GM12892 (cell line): Measurements from ENCODE around the gene KIAA1671.

Experiments
- POLR2A ChIP-seq: IDR thresholded peaks from 2 replicates; pipeline ENCODE4 v1.6.1; 2011; ENCODE audit warnings: low read depth, low read length, control low read depth
- POLR2AphosphoS5 ChIP-seq: IDR thresholded peaks from 2 replicates; pipeline ENCODE4 v1.6.1; 2011; ENCODE audit warnings: low read depth, low read length, control low read depth

DNA sequence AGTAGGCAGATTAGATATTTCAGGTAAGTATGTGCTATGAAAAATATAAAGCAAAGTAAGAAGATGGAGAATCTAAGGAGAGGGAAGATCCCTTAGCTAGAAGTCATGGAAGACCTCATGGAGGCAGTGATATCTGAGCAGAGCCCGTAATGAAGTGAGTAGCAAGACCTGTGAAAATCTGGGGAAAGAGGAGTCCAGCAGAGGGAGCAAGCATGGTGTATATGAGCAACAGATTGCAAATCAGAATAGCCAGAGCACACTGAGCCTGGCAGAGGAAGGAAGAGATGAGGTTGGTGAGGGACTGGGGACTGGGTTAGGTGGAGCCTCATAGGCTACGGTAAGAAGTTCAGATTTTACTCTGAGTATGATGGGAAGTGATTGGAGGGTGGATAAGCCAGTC is 15.4 kb upstream of the KIAA1671 start:
- TF ChIP-seq POLR2A (no peak), POLR2AphosphoS5 (no peak)
